SK-N-MC (cell line): ENCODE results near the gene CGNL1.

ENCODE experiments used
- EZH2 ChIP-seq: fragments of 200-600 bp; sonication (generic); IDR thresholded peaks from one replicate; pipeline ENCODE4 v1.6.1; 2017; ENCODE audit warnings: antibody characterized with exemption
- FOXP2 ChIP-seq: optimal IDR thresholded peaks from 2 replicates; pipeline ENCODE3; 2011; ENCODE audit warnings: mild to moderate bottlenecking, moderate library complexity; ENCODE audit not compliant: insufficient read depth; ENCODE audit errors: extremely low read length, control extremely low read depth
- POLR2AphosphoS5 ChIP-seq: IDR thresholded peaks from 2 replicates; pipeline ENCODE4 v1.6.1; 2012; ENCODE audit warnings: mild to moderate bottlenecking, low read depth, low read length, borderline replicate concordance

DNA sequence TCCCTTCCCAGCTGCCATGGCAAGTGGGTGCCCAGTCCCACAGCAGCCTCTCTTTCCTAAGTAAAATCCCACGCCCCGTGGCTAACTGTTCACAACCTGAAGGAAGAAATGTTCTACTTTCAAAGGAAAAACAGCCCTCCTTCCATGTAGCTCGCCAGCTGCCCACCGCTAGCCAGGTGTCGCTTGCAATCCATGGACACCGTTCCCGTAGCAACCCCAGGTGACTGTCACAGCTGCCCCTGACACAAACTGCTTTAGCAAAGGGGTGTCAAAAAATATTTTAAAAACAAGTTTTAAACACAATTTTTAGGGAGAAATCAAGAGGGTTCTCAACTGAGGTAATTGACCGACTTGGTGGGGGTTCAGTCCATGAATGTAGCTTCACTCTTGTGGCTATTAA lies 21.0 kb upstream of the CGNL1 start:
- TF ChIP-seq EZH2 (no peak), POLR2AphosphoS5 (no peak), FOXP2 (no peak)
